ENCODE results near the gene HOXB9.

The HOXB9 gene

GRCh38 chr17:48586355-48587258 is 39.6 kb downstream of the HOXB9 start:
- H3K4me1 ChIP-seq (ENCODE audit: low read length), result peaks cover 6% of the 10 kb centered on the region
- DNase-seq, result peak; percentile 14
- no peaks in the 10 kb centered on the region for H3K9me3 ChIP-seq (replicated peaks; ENCODE audit: insufficient read depth, low read length)
- peak overlapping the region; percentile 70 for H3K4me3 ChIP-seq (ENCODE audit: low read length)
- H2AFZ ChIP-seq (ENCODE audit: low read length), result peak overlapping the region; percentile 90
- H3K9me2 ChIP-seq (replicated peaks; ENCODE audit: insufficient read depth, low read length), result no peaks in the 10 kb centered on the region
- no peaks in the 10 kb centered on the region for H3K79me2 ChIP-seq (ENCODE audit: low read length)
- no peak overlapping the region for H3K27ac ChIP-seq (ENCODE audit: low read length)
- peaks cover 11% of the 10 kb centered on the region; the same call in 1 of the 2 replicates for H3K27me3 ChIP-seq (replicated peaks; ENCODE audit: insufficient read depth, low read length)
- peak overlapping the region; percentile 100; the same call in 1 of the 2 replicates for H3K4me2 ChIP-seq (ENCODE audit: low read depth, low read length)
- TF ChIP-seq EZH2 (optimal IDR thresholded peaks at IDR 0.05; ENCODE audit: low read depth, low read length), result no peak
- no peak for TF ChIP-seq EZH2phosphoT487 (IDR thresholded peaks at IDR 0.05; ENCODE audit: low read length)
- TF ChIP-seq, protein P1, sequence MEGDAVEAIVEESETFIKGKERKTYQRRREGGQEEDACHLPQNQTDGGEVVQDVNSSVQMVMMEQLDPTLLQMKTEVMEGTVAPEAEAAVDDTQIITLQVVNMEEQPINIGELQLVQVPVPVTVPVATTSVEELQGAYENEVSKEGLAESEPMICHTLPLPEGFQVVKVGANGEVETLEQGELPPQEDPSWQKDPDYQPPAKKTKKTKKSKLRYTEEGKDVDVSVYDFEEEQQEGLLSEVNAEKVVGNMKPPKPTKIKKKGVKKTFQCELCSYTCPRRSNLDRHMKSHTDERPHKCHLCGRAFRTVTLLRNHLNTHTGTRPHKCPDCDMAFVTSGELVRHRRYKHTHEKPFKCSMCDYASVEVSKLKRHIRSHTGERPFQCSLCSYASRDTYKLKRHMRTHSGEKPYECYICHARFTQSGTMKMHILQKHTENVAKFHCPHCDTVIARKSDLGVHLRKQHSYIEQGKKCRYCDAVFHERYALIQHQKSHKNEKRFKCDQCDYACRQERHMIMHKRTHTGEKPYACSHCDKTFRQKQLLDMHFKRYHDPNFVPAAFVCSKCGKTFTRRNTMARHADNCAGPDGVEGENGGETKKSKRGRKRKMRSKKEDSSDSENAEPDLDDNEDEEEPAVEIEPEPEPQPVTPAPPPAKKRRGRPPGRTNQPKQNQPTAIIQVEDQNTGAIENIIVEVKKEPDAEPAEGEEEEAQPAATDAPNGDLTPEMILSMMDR (IDR thresholded peaks at IDR 0.05; ENCODE audit: low read length), result no peak
- peak overlapping the region; percentile 42; the same call in 1 of the 2 replicates for H3K9ac ChIP-seq (ENCODE audit: low read length)
- H4K20me1 ChIP-seq (ENCODE audit: insufficient read depth, low read length), result no peaks in the 10 kb centered on the region
- H3F3A ChIP-seq (ENCODE audit: insufficient read depth, low read length), result no peaks in the 10 kb centered on the region
- H3K36me3 ChIP-seq (replicated peaks; ENCODE audit: insufficient read depth, low read length), result no peaks in the 10 kb centered on the region

GRCh38 chr17:48584223-48584741 is 41.9 kb downstream of the HOXB9 start:
- no peaks in the 10 kb centered on the region for H3K9me3 ChIP-seq (replicated peaks; ENCODE audit: insufficient read depth, low read length)
- no peak overlapping the region for H3K27ac ChIP-seq (ENCODE audit: low read length)

GRCh38 chr17:48583708-48584222 is 42.4 kb downstream of the HOXB9 start:
- no peaks in the 10 kb centered on the region for H3K9me3 ChIP-seq (replicated peaks; ENCODE audit: insufficient read depth, low read length)
- H3K27me3 ChIP-seq (replicated peaks; ENCODE audit: insufficient read depth, low read length), result peaks cover 9% of the 10 kb centered on the region; the same call in 1 of the 2 replicates
- no peaks in the 10 kb centered on the region for H3K9me2 ChIP-seq (replicated peaks; ENCODE audit: insufficient read depth, low read length)
- TF ChIP-seq EZH2phosphoT487 (IDR thresholded peaks at IDR 0.05; ENCODE audit: low read length), result no peak
- TF ChIP-seq, protein P1 (IDR thresholded peaks at IDR 0.05; ENCODE audit: low read length), result no peak
- no peak for TF ChIP-seq EZH2 (optimal IDR thresholded peaks at IDR 0.05; ENCODE audit: low read depth, low read length)
- H3K9ac ChIP-seq (ENCODE audit: low read length), result no peak overlapping the region
- no peaks in the 10 kb centered on the region for H3F3A ChIP-seq (ENCODE audit: insufficient read depth, low read length)
- no peak overlapping the region for H2AFZ ChIP-seq (ENCODE audit: low read length)
- H3K79me2 ChIP-seq (ENCODE audit: low read length), result no peaks in the 10 kb centered on the region
- peaks cover 6% of the 10 kb centered on the region for H3K4me1 ChIP-seq (ENCODE audit: low read length)
- H3K27ac ChIP-seq (ENCODE audit: low read length), result no peak overlapping the region
- DNase-seq, result no peak
- H4K20me1 ChIP-seq (ENCODE audit: insufficient read depth, low read length), result no peaks in the 10 kb centered on the region
- H3K4me3 ChIP-seq (ENCODE audit: low read length), result no peak overlapping the region
- H3K4me2 ChIP-seq (ENCODE audit: low read depth, low read length), result no peak overlapping the region
- no peaks in the 10 kb centered on the region for H3K36me3 ChIP-seq (replicated peaks; ENCODE audit: insufficient read depth, low read length)

More at GRCh38 chr17:48584223-48584741, 41.9 kb downstream of the HOXB9 start:
- TF ChIP-seq EZH2phosphoT487 (IDR thresholded peaks at IDR 0.05; ENCODE audit: low read length) (no peak), EZH2 (optimal IDR thresholded peaks at IDR 0.05; ENCODE audit: low read depth, low read length) (no peak)
- TF ChIP-seq, protein P1 (IDR thresholded peaks at IDR 0.05; ENCODE audit: low read length), result no peak
- Histone ChIP-seq H3F3A (ENCODE audit: insufficient read depth, low read length) (no peaks in the 10 kb centered on the region), H4K20me1 (ENCODE audit: insufficient read depth, low read length) (no peaks in the 10 kb centered on the region), H3K9ac (ENCODE audit: low read length) (no peak overlapping the region), H3K79me2 (ENCODE audit: low read length) (no peaks in the 10 kb centered on the region), H3K4me2 (ENCODE audit: low read depth, low read length) (no peak overlapping the region), H3K36me3 (replicated peaks; ENCODE audit: insufficient read depth, low read length) (no peaks in the 10 kb centered on the region), H3K9me2 (replicated peaks; ENCODE audit: insufficient read depth, low read length) (no peaks in the 10 kb centered on the region), H3K27me3 (replicated peaks; ENCODE audit: insufficient read depth, low read length) (peaks cover 11% of the 10 kb centered on the region; the same call in 1 of the 2 replicates), H2AFZ (ENCODE audit: low read length) (no peak overlapping the region), H3K4me1 (ENCODE audit: low read length) (peaks cover 6% of the 10 kb centered on the region), H3K4me3 (ENCODE audit: low read length) (no peak overlapping the region)
- DNase-seq, result no peak

Measured in MM.1S (cell line).